Measurements from ENCODE around the gene TUBGCP2. TPM values are rescaled to one million over a fixed set of nuclear protein-coding genes. Genes with fewer than 3 reads are reported as not detected.

The TUBGCP2 gene
- total and polyA plus RNA-seq, 9 of the 15 experiments (the other 6 are each of a cell fraction or from before 2014, with no cell fraction given): 4.3 to 56.6 (median 28.4) TPM

- TF ChIP-seq RBFOX2 (IDR thresholded peaks at IDR 0.05; ENCODE audit: low read depth, low read length) (peak; percentile 67), RFX1 (IDR thresholded peaks at IDR 0.05) (no peak), ZNF224 (CRISPR knock-in tag; IDR thresholded peaks at IDR 0.05) (no peak), ZNF324 (CRISPR knock-in tag; IDR thresholded peaks at IDR 0.05) (no peak), USF1 (CRISPR knock-in tag; IDR thresholded peaks at IDR 0.05) (no peak), SMAD1 (IDR thresholded peaks at IDR 0.05; ENCODE audit: low read depth, low read length, partially characterized antibody) (no peak), CBX8 (IDR thresholded peaks at IDR 0.05; ENCODE audit: borderline replicate concordance, extremely low read depth, low read depth, low read length, poor library complexity, severe bottlenecking) (no peak), ZNF507 (tag; conservative IDR thresholded peaks at IDR 0.05) (no peak), BRCA1 (IDR thresholded peaks at IDR 0.05) (no peak), BRCA1 (CRISPR knock-in tag; IDR thresholded peaks at IDR 0.05) (no peak), BRD9 (IDR thresholded peaks at IDR 0.05; ENCODE audit: low read depth, partially characterized antibody) (peak; percentile 77), COPS2 (conservative IDR thresholded peaks at IDR 0.05) (no peak), ARID3A (IDR thresholded peaks at IDR 0.05; ENCODE audit: borderline replicate concordance, low read depth, low read length) (no peak), ZFP36 (IDR thresholded peaks at IDR 0.05; ENCODE audit: low read depth, low read length, partially characterized antibody) (no peak), ZNF165 (CRISPR knock-in tag; IDR thresholded peaks at IDR 0.05; ENCODE audit: borderline replicate concordance) (no peak), HDAC1 (IDR thresholded peaks at IDR 0.05) (0 out of 4 replicates have a peak, but pooled peaks of 1 of the 2 experiments have one; percentile 13)
- TF ChIP-seq, protein P1, sequence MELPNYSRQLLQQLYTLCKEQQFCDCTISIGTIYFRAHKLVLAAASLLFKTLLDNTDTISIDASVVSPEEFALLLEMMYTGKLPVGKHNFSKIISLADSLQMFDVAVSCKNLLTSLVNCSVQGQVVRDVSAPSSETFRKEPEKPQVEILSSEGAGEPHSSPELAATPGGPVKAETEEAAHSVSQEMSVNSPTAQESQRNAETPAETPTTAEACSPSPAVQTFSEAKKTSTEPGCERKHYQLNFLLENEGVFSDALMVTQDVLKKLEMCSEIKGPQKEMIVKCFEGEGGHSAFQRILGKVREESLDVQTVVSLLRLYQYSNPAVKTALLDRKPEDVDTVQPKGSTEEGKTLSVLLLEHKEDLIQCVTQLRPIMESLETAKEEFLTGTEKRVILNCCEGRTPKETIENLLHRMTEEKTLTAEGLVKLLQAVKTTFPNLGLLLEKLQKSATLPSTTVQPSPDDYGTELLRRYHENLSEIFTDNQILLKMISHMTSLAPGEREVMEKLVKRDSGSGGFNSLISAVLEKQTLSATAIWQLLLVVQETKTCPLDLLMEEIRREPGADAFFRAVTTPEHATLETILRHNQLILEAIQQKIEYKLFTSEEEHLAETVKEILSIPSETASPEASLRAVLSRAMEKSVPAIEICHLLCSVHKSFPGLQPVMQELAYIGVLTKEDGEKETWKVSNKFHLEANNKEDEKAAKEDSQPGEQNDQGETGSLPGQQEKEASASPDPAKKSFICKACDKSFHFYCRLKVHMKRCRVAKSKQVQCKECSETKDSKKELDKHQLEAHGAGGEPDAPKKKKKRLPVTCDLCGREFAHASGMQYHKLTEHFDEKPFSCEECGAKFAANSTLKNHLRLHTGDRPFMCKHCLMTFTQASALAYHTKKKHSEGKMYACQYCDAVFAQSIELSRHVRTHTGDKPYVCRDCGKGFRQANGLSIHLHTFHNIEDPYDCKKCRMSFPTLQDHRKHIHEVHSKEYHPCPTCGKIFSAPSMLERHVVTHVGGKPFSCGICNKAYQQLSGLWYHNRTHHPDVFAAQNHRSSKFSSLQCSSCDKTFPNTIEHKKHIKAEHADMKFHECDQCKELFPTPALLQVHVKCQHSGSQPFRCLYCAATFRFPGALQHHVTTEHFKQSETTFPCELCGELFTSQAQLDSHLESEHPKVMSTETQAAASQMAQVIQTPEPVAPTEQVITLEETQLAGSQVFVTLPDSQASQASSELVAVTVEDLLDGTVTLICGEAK (IDR thresholded peaks at IDR 0.05): no peak
- TF ChIP-seq, protein P1 (CRISPR knock-in tag; IDR thresholded peaks at IDR 0.05): no peak
Measured at GRCh38 chr10:133278577-133279265, 30.0 kb downstream of the TUBGCP2 start (continued).
